Activated CD4-positive, alpha-beta T cell treated with anti-CD3 and anti-CD28 coated beads, Interleukin-10, Interleukin-2, amounts not matched to agents 100 ng/mL and 50 ng/mL, durations not matched to agents 16 hours and 8 hours (primary cell): ENCODE results near the gene GNG10.
A peak's percentile ranks its signal among the peaks of the same experiment; 100 is the strongest.
"Not testable (repeated sequence)": the region's sequence is repeated elsewhere in the genome, so short reads cannot be mapped to it uniquely, and the experiment has no call there.

Source experiments
- DNase-seq: peaks from one replicate; pipeline ENCODE4 v3.0.0-alpha.2; 2020

The GNG10 gene

DNA sequence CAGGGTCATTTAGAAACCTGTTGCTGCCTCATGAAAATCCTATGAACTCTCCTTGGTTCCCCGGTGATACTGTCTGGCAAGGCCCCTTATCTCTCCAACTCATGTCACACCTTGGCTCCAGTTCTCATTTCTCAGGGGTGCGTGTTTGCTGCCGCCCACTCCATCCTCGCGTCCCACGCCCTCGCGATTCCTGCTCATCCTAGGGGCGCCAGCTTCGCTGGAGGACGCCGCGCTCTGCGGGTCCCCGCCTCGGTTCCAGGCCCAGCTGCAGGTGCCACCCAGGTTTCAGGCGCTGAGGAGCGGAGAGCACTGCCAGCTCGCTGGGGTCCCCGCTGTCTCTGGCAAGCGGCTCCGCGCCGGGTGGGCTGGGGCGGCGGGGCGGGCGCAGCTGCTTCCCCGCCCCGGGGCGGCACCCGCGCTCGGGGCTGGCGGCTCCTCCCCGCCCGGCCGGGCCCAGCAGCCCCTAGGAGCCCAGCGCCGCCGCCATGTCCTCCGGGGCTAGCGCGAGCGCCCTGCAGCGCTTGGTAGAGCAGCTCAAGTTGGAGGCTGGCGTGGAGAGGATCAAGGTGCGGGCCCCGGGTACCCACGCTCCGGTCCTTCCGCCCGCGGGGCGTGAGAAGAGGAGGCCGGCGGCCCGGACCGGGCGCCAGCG lies at the start of gene GNG10:
GNG10 (plus strand) TSS at position 456 of the 652 bp plus-strand sequence; CDS start at position 486, 30 bp downstream.
- DNase-seq = peak; percentile 72

DNA sequence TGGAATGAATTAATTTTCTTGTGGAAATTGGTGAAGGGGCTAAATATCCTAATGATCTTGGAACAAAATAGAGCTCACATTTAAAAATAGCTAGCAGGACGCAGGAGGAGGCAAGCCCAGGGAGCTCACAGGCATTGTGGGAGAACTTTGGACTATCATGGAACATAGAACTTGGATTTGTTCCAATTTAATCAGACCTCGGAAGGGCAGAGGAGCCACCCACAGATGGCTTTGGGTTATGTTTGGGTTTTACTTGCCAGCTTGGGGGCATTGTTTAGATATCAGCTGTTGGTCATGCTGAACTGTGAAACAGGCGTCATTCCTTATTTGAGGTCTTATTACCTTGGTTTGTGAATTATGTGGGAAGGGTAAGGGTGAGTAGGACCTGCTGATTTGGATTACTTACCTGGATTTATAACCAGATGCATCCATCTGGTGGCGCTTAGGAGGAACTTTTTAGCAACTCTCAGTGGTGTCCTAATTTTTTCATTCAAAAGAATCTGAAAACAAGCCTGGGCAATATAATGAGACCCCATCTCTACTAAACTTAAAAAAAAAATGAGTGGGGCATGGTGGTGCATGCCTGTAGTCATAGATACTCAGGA lies 47.9 kb upstream of the GNG10 start:
- DNase-seq = no peak

DNA sequence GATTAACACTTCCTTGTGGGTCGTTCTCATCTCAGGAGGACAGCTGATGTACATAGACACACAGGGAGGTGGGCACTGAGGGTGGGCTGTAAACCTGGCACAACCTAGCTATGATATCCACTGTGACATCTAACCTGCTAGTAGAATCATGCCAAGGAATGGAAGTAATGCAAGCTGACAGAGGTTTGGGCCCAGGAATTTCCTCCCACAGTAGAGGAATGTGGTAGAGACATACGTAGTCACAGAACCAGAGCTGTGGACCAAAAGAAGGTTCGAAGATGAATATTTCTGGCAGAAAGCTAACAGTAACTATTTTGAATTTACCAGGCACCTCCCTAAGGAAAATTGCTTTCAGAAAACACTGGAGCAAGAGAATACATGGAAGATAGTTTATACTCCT lies 45.5 kb upstream of the GNG10 start:
- no peak for DNase-seq

DNA sequence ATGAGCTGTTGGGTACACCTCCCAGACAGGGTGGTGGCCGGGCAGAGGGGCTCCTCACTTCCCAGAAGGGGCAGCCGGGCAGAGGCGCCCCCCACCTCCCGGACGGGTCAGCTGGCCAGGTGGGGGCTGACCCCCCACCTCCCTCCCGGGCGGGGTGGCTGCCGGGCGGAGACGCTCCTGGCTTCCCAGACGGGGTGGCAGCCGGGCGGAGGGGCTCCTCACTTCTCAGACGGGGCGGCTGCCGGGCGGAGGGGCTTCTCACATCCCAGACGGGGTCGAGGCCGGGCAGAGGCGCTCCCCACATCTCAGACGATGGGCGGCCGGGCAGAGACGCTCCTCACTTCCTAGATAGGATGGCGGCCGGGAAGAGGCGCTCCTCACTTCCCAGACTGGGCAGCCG lies 44.1 kb upstream of the GNG10 start:
- not testable (repeated sequence) for DNase-seq

DNA sequence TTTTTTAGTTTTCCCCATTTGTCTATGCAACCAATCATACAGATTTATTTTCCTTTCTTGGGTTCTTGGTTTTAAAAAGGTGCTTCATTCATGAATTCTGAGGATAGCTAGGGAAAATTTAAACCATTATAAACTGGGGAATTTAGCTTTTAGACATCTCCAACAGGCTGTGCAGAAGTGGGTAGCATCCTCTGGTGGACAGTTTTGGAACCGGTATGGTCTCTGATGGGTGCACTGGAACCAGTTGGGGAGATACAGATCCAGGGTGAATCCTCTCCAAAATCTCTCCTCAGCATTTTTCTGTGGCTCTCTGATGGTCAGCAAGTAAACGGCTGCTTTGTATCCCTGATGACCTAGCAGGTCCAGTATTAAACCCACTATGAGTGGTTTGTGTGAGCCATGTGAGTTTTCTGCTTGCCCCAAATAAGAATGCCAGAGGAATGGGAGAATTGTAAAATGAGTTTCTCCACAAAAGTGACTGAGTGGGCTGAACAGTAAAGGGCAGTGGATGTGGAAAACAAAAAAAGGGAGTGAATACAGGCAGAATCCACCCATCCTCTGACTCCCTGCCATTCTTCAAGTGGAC lies 39.4 kb upstream of the GNG10 start:
- DNase-seq = peak; percentile 42

DNA sequence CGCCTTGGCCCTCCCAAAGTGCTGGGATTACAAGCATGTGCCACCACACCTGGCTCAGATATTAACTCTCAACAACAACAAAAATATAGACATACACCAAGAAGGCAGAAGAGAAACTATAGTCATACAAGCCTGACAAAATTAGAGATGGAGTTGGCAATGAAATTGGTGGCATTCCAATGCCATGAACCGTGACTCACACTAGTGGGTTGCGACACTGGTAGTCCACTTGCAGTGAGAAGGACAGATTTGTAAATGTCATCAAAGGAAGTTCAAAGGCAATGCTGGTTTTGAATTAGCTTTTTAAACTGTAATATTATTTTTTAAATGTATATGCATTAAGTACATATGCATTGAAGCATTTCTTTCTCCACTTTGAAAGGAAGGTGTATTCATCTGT lies 38.8 kb upstream of the GNG10 start:
- no peak for DNase-seq

DNA sequence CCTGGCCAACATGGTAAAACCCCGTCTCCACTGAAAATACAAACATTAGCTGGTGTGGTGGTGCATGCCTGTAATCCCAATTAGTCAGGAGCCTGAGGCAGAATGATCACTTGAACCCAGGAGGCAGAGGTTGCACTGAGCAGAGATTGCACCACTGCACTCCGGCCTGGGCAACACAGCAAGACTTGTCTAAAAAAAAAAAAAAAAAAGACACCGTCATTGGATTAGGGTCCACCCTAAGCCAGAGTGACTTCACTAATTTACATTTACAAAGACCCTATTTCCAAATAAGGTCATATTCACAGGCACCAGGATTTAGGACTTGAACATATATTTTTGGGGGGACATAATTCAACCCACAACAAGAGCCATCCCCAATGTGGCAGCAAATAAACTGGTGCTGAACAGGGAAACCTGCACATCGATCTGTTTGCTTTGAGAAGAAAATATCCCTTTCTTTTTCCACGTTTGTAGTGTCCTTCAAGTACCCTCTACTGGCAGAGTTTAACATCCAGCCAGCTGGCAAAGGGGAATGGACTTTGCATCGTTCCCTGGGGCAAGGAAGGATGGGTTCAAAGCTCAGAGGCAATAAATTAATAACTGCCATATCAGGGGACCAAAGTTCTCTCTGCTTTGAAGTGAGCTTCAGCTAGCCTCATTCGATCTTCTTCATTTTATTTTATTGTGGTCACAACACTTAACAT lies 34.0 kb upstream of the GNG10 start:
- DNase-seq = no peak

DNA sequence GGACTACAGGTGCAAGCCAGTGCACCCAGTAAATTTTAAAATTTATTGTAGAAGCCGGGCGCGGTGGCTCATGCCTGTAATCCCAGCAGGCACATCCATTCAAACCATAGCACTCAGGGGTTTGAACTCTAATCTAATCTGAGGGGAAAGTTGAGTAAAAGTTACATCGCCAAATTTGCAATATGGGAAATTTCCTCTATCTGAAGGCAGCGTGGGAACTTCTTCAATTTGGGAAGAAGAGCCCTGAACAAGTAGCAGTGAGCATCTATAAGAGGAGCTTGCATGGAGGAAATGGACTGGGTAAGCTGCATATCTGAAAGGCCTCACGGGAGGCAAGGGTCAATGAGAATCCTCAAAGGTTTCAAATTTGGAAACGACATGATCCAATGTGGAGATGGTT lies 33.0 kb upstream of the GNG10 start:
- no peak for DNase-seq

DNA sequence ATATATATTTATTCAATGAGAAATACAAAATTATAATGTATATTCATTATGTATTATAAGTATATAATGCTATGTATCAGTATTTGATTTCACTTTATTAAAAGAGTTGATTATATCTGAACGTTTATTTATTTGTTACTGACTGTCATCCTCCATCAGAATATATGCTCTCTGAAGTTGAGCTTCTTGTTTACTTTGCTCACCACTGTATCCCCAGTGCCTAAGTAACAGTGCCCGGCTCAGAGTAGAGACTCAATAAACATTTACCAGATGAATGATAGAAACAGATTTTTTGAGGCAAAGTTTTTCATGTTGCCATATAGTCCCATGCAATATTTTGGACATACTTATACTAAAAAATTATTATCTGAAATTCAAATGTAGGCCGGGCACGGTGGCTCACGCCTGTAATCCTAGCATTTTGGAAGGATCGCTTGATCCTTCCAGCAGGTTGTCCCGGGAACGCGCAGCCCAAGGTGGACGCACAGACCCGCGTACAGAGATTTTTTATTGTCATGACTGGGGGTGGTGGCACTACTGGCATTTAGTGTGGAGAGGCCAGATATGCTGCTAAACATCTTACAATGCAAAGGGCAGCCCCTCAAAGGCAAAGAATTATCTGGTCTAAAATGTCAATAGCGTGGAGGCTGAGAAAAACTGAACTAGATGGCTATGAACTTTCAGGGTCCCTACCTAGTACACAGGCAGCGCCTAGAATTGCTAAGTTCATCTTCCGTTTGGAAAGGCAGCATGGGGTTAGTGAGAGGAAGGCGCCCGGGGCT lies 31.0 kb upstream of the GNG10 start:
- DNase-seq = no peak

DNA sequence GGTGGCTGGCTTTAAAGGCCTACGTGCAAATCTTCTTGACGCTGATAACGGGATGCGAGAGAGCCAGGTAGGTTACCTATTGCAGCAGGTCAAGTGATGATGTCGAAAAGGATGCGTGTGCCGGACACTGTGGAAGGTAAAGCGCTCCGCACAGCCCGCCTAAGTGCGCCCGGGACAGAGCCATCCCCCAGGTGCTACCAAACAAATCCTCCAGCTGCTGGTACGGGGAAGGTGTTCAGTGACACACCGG lies 30.5 kb upstream of the GNG10 start:
- no peak for DNase-seq

DNA sequence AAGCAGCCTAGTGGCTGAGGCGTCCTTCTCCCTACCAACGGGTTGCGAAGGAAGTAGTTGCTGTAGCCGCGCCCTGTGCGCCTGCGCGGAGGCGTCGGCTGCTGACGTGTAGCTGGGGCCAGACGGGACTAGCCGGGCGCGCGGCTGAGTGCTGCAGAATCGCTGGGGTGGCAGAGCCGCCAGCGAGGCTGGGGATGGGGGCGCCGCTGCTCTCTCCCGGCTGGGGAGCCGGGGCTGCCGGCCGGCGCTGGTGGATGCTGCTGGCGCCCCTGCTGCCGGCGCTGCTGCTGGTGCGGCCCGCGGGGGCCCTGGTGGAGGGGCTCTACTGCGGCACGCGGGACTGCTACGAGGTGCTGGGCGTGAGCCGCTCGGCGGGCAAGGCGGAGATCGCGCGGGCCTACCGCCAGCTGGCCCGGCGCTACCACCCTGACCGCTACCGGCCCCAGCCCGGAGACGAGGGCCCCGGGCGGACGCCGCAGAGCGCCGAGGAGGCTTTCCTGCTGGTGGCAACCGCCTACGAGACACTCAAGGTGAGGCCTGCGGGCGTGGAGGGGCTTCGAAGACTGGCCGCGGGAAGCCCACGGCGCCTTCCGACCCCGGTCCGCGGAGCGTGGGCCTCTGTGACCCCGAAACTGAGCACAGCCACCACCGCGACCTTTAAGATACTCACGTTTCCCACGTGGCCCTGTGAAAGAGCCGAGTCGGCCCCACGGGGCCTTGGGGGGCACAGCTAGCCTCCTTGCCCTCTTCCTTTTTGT lies 30.0 kb upstream of the GNG10 start, which contains the start of gene DNAJC25:
DNAJC25 (plus strand) TSS at position 121 of the 758 bp plus-strand sequence; CDS start at position 195, 74 bp downstream.
- DNase-seq = peak; percentile 99

DNA sequence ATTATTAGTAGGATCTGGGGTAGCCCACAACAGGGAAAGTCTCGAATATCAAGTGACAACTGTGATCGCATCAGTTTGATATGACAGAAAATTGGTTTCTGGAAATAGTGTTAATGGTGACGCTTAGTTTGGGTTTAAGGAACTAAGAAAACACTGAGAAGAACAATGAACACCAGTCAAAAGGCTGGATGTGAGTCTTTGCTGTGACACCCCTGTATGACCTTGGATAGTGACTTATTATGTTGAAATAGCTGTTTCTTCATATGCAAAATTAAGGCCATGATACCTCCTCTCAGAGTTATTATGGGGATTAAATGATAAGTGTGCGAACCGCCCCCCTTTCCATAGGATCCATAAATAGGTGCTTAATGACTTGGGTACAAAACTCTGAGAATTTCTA lies 29.3 kb upstream of the GNG10 start:
- DNase-seq = no peak

DNA sequence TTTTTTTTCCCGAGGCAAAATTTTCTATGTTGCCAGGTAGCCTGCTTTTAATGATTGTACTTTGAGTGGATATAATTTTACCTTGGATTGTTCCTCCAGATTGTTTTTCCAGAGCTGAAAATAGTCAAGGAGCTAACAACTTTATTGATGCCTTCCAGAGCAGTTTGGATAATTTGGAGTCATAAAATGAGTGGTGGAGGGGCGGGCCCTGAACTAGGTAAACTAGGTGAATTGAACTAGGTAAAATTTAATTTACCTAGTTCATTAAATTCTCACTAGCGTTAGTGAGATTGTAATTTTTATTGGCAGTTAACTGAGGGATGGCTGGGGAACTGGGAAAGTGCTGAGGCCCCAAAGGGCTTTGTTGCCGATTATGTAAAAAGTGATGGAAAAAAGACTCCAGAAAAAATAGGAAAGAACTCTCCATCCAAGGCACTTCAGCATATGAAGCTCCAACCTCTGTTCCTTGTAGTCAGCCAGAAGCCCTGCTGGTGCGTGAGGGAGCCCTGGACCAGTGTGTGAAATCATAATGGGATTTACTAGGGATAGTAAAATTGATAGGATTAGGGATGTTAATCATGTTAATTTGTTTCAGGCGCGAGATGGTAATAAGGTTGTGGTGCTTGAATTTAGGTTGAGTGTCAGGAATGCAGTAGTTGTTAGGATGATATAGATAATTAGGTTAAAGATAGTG lies 28.6 kb upstream of the GNG10 start:
- DNase-seq = no peak

DNA sequence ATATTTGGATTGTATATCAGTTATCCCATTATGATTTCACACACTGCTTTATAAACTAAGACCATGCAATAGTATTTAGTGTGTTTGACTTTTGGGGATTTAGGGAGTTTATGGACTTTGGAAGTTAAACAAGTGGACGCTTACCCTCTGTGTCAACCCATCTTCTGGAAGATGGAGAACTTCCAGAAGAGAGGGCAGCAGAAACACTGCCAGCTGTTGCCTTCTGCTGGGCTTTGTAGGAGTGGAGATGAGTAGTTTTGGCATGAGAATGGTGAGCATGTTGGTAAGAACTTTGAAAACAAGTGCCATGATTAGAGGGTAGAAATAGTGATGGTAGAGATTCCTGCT lies 28.0 kb upstream of the GNG10 start:
- DNase-seq = no peak

DNA sequence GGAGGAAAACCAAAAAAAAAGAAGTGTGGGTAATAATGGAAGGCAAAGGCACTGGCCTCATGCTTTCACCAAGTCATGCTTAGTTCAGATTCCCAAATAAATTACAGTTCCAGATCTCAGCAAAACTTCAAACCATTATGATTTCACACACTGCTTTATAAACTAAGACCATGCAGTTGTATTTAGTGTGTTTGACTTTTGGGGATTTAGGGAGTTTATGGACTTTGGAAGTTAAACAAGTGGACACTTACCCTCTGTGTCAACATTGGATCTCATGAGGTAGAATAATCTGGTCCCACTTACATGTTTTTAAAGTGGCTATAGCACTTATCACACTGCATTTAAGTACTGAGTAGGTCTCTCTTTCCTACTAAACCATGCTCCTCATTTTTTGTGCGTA lies 26.5 kb upstream of the GNG10 start:
- DNase-seq = no peak

DNA sequence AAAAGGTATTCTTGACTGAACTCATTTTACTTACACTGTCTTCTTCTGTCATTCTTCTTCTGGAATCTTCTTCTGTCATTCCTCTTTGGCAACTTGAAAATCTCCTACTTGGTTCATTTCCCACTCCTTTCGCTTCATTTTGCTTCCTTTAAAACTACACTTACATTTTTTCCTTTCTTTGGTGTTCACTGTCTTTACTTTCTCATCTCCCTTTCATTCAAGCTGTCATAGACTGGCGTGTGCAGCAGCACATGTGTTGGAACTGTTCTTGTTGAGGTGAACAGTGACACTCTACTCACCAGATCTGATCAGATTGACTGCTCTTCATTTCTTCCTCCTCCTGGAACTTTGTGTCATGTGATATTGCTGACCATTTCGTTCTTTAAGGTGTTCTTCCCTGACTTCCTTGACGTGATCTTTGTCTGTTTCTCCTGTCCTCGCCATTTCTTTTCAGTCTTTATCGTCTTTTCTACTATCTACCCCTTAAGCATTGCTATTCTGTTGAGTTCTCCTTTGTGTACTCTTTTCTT lies 23.9 kb upstream of the GNG10 start:
- DNase-seq = no peak

DNA sequence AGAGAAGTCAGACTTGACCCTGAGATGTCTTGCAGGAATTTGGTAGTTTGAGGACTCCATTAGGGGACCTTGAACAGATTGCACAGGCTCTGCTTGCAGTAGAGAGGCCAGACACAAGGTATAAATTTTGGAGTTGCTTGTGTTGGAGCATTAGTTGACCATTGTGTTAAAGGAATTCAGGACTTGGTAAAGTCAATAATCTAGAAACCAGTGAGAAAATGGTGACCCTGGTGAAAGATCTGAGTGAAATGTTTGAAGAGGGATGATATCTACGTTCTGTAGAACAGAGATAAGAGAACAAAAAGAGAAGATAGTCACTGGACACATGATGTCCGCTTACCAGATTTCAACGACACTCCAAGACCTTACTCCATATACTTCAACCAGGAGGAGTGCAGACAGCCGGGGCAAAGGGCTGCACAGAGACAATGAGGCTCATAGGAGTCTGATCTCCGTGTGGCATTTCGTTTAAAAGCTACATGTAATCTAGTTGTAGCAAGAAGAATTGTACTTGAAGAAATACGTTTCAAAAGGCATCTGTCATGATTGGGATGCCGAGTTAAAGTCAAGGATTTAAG lies 17.1 kb upstream of the GNG10 start:
- no peak for DNase-seq

DNA sequence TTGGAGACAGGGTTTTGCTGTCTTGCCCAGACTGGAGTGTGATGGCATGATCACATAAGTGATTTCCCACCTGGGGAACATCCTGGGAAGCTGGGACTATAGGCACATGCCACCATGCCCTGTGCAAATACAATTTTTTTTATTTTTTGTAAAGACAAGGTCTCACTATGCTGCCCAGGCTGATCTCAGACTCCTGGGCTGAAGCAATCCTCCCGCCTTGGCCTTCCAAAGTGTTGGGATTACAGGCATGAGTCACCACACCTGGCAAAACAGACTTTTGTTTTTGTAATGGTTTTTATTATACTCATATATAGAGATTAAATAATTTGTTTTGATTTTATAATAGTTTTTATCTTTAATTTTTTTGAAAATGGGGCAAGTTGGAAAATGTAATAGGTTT lies 15.6 kb upstream of the GNG10 start:
- no peak for DNase-seq

DNA sequence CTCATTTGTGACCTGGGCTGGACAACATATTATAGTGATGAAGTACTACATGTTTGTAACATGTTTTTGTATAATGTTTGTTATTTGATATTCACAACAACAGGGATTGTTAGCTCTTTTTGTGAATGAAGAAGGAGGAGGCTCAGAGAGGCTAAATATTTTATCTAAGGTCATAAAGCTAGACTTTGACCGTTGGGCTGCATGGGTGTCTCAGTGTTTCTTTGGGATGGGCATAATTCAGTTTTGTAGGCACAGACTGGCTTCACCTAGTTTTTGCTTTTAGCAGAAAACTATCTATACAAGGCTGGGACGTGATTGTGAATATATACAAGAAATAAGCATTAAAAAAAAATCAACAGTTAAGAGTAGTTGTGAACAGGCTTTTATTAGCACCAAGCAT lies 15.0 kb upstream of the GNG10 start:
- DNase-seq = no peak

DNA sequence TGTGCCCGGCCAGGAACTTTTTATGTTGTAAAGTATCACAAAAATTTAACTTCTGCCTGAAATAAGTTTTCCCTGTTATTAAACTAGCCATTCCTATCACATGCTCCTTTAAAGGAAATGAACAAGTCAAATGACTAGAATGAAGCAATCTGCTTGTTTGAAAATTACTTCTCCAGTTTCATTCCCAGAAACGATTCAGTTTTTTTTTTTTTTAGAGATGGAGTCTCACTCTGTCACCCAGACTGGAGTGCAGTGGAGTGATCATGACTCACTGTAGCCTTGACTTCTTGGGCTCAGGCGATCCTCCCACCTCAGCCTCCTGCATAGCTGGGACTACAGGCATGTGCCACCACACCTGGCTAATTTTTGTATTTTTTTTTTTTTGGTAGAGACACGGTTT lies 13.3 kb upstream of the GNG10 start:
- DNase-seq = no peak

DNA sequence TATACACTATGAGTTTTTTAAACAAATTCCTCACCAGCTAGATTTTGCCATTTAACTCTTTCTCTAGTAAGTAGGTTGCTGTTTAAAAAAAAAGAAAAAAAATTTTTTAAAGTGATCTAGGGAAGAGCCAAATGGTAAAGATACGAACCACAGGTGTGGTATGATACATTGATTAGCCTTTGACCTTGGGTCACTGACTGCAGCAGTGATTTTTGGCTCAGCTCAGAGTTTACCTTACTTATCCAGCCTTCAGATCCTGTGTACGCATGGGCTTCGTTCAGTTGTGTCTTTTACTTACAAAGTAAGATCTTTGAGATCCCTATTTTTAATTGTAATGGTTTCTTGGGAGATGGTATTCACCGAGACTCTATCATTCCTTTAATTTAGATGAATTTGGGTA lies 12.4 kb upstream of the GNG10 start:
- no peak for DNase-seq

DNA sequence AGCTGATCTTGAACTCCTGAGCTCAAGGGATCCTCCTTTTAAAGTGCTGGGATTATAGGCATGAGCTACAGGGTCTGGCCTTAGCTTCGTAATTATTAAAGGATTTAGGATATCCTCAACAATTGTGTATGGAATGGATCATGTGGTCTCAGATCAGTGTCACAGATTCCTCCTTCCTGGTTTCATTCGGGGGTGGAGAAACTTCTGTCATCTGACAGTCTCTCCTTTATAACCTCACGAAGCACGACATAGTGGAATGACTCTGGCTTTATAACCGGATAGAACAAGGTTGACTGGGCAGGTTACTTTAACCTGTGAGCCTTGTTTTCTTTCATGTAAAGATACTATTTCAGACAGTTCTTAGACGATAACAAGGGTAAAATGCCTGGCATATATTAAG lies 4.4 kb upstream of the GNG10 start:
- DNase-seq = no peak
